ENCODE measurements around the gene PLPPR1. TPM values are rescaled to one million over a fixed set of nuclear protein-coding genes. Genes with fewer than 3 reads are reported as not detected.

PLPPR1 gene
- total and polyA plus RNA-seq, 2 donors (not counting 3 experiments of a cell fraction or from before 2014, with no cell fraction given): 0.18 to 0.50 TPM

DNA sequence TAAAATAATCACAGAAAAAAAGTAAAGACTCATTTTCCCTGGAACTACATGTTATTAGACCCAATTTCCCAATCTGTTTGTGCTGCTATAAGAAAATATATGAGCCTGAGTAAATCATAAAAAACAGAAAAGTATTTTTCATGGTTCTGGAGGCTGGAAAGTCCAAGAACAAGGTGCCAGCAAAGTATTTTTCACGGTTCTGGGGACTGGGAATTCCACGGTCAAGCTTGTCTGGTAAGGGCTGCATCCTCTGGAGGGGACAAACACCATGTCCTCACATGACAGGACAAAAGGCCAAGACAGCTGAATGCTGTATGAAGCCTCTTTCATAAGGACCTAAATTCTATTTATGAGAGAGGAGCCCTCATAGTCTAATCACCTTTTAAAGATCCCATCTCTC is 172.3 kb downstream of the PLPPR1 start:
- no TSS peak for BruUV-seq (replicated peaks)

More for the DNA sequence above, 172.3 kb downstream of the PLPPR1 start:
- no peaks in the 10 kb centered on the region for H3K9me3 ChIP-seq (replicated peaks; ENCODE audit: control insufficient read depth, insufficient read depth, low read length)
- TF ChIP-seq CTCF (IDR thresholded peaks at IDR 0.05; ENCODE audit: extremely low read depth in 1 of 2, insufficient read depth in 1 of 2, low read depth in 1 of 2, low read length in 2 of 2) (no peak), POLR2AphosphoS5 (IDR thresholded peaks at IDR 0.05; ENCODE audit: insufficient read depth, low read depth, low read length) (no peak), GATA2 (IDR thresholded peaks at IDR 0.05; ENCODE audit: insufficient read depth, insufficient read length, low read depth, low read length) (no peak), JUN (IDR thresholded peaks at IDR 0.05; ENCODE audit: borderline replicate concordance, insufficient read depth, insufficient read length, low read depth) (no peak), MYC (IDR thresholded peaks at IDR 0.05; ENCODE audit: low read depth, low read length) (no peak), FOS (IDR thresholded peaks at IDR 0.05; ENCODE audit: borderline replicate concordance, insufficient read depth, low read length) (no peak), POLR2A (IDR thresholded peaks at IDR 0.05; ENCODE audit: low read depth, low read length) (no peak), EZH2 (IDR thresholded peaks at IDR 0.05; ENCODE audit: borderline replicate concordance, low read depth, low read length, severe bottlenecking) (no peak)
- TF ChIP-seq, protein P1, sequence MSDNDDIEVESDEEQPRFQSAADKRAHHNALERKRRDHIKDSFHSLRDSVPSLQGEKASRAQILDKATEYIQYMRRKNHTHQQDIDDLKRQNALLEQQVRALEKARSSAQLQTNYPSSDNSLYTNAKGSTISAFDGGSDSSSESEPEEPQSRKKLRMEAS (IDR thresholded peaks at IDR 0.05; ENCODE audit: insufficient read depth, insufficient read length): no peak
- H3K4me3 ChIP-seq (replicated peaks in 1 of 3; ENCODE audit: insufficient read depth in 1 of 3, low read depth in 1 of 3, low read length in 3 of 3): no peak overlapping the region
- H3K9ac ChIP-seq (replicated peaks; ENCODE audit: extremely low read depth, insufficient read depth, low read length): no peak overlapping the region
- no peak overlapping the region for H3K27ac ChIP-seq (ENCODE audit: insufficient read depth, low read depth, low read length)
- ChIA-PET POLR2A (no interaction called here), CTCF (no interaction called here)
- no peaks in the 10 kb centered on the region for H3K36me3 ChIP-seq (ENCODE audit: control insufficient read depth in 2 of 2, extremely low read depth in 1 of 2, insufficient read depth in 2 of 2, low read length in 2 of 2)
- no peaks in the 10 kb centered on the region for H3K9me1 ChIP-seq (replicated peaks; ENCODE audit: control insufficient read depth, extremely low read depth, insufficient read depth, low read length)
- no peak for FAIRE-seq
- no peak overlapping the region for H2AFZ ChIP-seq (ENCODE audit: low read depth, low read length)
- H3K4me1 ChIP-seq (ENCODE audit: control insufficient read depth, extremely low read depth, insufficient read depth, low read length): no peaks in the 10 kb centered on the region
- H4K20me1 ChIP-seq (replicated peaks; ENCODE audit: control insufficient read depth, extremely low read depth, insufficient read depth, low read length): no peaks in the 10 kb centered on the region
- DNase-seq (ENCODE audit: low read depth, low spot score): no peak
- dilution Hi-C loops (cut with MboI; ENCODE audit: extremely low pct_ligation_motif_present, low sequenced_read_pairs) (no loop called here), intact Hi-C loops (cut with micrococcal nuclease) (no loop called here)
- H3K4me2 ChIP-seq (ENCODE audit: insufficient read depth, low read length): no peak overlapping the region
- no peaks in the 10 kb centered on the region for H3K27me3 ChIP-seq (ENCODE audit: control insufficient read depth in 2 of 2, insufficient read depth in 2 of 2, low read length in 2 of 2)
- no peaks in the 10 kb centered on the region for H3K79me2 ChIP-seq (ENCODE audit: control insufficient read depth, insufficient read depth, low read length)
